SKM-1 (cell line): Measurements from ENCODE around the gene SMAD5.

Experiments
- DNase-seq: peaks from one replicate; lab custom pipeline; 2025; ENCODE audit not compliant: unreplicated experiment; lab: John Stamatoyannopoulos, UW

Gene SMAD5

GRCh38 chr5:136114414-136115125 is 18.1 kb upstream of the SMAD5 start:
- DNase-seq = no peak

- DNase-seq = no peak
These were observed 17.3 kb upstream of the SMAD5 start for GRCh38 chr5:136115183-136115865.

GRCh38 chr5:136120529-136120928 is 12.1 kb upstream of the SMAD5 start:
- DNase-seq = no peak

GRCh38 chr5:136123236-136123768 is 9.3 kb upstream of the SMAD5 start:
- no peak for DNase-seq

GRCh38 chr5:136127560-136127959 is 5.1 kb upstream of the SMAD5 start:
- no peak for DNase-seq

- DNase-seq = no peak
These were observed 4.2 kb upstream of the SMAD5 start for GRCh38 chr5:136128481-136128880.

GRCh38 chr5:136129445-136129844 is 3.2 kb upstream of the SMAD5 start:
- DNase-seq = no peak

GRCh38 chr5:136130581-136130980 is 2.1 kb upstream of the SMAD5 start:
- DNase-seq = no peak

- no peak for DNase-seq
These were observed 558 bp upstream of the SMAD5 start for GRCh38 chr5:136132087-136132486.

GRCh38 chr5:136133222-136133921 is 727 bp downstream of the SMAD5 start:
- no peak for DNase-seq

- DNase-seq = no peak
These were observed 1.3 kb downstream of the SMAD5 start for GRCh38 chr5:136133922-136134379.

- no peak for DNase-seq
These were observed 2.0 kb downstream of the SMAD5 start for GRCh38 chr5:136134653-136135052.

GRCh38 chr5:136135536-136135935 is 2.9 kb downstream of the SMAD5 start:
- DNase-seq = no peak

- DNase-seq = no peak
These were observed 5.0 kb downstream of the SMAD5 start for GRCh38 chr5:136137497-136138220.

GRCh38 chr5:136141561-136141960 is 8.9 kb downstream of the SMAD5 start:
- DNase-seq = no peak

GRCh38 chr5:136143312-136143711 is 10.7 kb downstream of the SMAD5 start:
- DNase-seq = no peak

- DNase-seq = no peak
These were observed 11.1 kb downstream of the SMAD5 start for GRCh38 chr5:136143763-136144162.

GRCh38 chr5:136145030-136145429 is 12.4 kb downstream of the SMAD5 start:
- DNase-seq = no peak

- no peak for DNase-seq
These were observed 13.6 kb downstream of the SMAD5 start for GRCh38 chr5:136146201-136146600.

- DNase-seq = no peak
These were observed 15.0 kb downstream of the SMAD5 start for GRCh38 chr5:136147632-136148031.

GRCh38 chr5:136149891-136150290 is 17.2 kb downstream of the SMAD5 start:
- no peak for DNase-seq
